LNCAP (cell line): Measurements from ENCODE around the gene CLDN7.

Experiments used
- TF ChIP-seq, protein P1 (sequence below): fragments of 450-650 bp; IDR thresholded peaks from 2 replicates; pipeline ENCODE4 v1.5.1; 2017; ENCODE audit warnings: mild to moderate bottlenecking

The CLDN7 gene, protein sequence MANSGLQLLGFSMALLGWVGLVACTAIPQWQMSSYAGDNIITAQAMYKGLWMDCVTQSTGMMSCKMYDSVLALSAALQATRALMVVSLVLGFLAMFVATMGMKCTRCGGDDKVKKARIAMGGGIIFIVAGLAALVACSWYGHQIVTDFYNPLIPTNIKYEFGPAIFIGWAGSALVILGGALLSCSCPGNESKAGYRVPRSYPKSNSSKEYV

DNA sequence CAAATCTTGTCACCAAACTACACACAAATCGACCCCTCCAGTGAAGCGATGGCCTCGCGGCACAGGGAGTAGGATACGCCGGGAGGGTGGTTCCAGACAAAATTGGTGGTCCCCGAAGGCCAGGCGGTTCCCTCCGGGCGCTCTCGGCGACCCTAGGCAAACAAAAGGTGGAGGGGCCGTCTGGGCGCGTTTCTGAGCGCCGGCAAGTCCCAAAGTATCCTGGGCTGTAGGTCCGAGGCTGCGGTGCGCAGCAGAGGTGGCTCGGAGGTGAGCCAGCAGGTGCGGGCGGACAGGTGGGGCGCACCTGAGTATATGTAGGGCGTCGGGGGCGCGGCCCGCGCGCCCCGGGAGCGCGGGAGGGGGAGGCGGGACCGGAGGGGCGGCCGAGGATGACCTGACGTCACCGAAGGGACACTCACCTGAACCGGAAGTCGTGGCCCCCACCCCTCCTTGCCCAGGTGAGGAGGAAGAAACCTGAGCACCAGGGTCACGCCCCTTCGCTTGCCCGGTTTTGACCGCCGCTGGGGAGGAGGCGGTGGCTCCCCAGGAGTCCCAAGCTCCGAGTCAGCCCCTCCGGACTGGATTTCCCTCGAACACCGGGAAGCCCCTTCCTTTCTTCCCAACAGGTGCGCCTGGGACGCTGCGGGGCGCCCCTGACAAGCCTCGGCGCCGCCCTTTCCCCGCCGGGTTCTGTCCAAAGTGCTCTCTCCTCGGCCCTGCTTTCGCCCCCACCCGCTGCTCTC, at the start of gene CLDN7:
Gene CLDN7 (minus strand): TSS at position 287 of the 743 bp plus-strand sequence. CDS start 435 bp downstream, outside the sequence.
- TF ChIP-seq, protein P1, sequence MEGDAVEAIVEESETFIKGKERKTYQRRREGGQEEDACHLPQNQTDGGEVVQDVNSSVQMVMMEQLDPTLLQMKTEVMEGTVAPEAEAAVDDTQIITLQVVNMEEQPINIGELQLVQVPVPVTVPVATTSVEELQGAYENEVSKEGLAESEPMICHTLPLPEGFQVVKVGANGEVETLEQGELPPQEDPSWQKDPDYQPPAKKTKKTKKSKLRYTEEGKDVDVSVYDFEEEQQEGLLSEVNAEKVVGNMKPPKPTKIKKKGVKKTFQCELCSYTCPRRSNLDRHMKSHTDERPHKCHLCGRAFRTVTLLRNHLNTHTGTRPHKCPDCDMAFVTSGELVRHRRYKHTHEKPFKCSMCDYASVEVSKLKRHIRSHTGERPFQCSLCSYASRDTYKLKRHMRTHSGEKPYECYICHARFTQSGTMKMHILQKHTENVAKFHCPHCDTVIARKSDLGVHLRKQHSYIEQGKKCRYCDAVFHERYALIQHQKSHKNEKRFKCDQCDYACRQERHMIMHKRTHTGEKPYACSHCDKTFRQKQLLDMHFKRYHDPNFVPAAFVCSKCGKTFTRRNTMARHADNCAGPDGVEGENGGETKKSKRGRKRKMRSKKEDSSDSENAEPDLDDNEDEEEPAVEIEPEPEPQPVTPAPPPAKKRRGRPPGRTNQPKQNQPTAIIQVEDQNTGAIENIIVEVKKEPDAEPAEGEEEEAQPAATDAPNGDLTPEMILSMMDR, result no peak; the same call in 1 of the 2 replicates

DNA sequence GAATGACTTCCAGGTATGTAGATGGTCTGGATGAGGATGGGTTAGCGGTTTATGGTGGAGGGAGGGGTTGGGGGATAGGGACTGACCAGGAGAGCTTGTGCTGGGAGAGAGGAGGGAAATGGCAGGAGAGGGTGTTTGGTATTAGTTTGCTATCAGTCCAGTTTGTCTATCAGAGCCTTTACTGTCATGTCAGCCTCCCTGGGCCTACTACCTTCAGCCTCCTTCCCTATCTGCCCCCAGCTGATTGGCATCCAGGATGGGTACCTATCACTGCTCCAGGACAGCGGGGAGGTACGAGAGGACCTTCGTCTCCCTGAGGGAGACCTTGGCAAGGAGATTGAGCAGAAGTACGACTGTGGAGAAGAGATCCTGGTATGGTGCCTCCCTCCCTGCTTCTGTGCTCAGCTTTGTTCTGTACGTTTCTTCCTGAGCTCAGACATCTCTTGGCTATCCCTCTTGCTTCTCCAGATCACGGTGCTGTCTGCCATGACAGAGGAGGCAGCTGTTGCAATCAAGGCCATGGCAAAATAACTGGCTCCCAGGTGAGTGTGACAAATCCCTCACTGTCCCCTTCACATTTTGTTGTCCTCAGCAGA, 48.9 kb upstream of the CLDN7 start:
- TF ChIP-seq, protein P1, result no peak

DNA sequence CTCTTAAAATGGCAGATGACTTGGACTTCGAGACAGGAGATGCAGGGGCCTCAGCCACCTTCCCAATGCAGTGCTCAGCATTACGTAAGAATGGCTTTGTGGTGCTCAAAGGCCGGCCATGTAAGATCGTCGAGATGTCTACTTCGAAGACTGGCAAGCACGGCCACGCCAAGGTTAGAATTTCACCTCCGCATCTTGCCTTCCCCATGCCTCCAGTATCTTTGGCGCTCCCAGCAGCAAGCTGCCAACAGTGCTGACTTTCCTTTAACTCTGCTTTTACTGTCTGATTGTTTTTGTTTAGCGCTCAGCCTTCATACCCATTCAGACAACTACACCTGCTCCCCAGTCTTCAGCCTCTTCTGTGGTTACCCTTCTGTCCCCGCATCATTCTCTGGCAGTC, 47.4 kb upstream of the CLDN7 start:
- TF ChIP-seq, protein P1, result no peak

DNA sequence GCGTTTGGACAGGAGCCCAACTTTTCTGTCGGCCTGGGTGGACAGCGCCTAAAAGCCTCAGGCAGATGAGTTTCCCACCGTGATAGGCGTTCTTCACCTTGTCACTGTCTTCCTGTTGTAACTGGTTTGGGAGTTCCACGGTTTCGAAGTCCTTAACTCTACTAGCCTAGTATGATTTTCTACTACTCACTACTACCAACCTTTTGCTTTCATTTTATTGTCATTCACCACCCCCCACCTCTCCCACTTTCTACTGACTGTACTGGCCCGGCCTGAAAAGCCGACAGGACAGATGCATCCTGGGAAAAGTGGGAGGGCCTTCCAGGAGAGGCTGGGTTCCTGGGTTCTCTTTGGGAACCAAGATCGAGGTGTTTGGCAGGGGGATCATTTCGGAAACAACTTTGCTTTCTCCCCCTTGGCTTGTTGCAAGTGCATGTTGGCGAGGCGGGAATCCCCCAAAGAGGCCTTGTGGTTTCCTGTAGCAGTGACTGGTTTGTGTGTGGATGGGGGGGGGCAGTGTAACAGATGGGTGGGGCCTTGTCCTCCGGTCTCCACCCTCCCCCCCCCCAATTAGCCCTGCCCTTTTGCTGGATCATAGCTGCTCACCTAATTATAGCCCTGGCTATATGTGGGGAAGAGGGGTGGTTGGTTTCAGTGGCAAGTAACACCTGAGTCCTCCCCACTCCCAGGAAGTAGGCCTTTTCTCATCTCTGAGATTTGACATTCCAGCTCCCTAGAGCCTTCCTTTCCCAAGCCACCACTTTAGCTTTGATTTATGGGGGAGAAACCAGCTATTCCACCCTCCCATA, 46.6 kb upstream of the CLDN7 start:
- TF ChIP-seq, protein P1, result no peak

DNA sequence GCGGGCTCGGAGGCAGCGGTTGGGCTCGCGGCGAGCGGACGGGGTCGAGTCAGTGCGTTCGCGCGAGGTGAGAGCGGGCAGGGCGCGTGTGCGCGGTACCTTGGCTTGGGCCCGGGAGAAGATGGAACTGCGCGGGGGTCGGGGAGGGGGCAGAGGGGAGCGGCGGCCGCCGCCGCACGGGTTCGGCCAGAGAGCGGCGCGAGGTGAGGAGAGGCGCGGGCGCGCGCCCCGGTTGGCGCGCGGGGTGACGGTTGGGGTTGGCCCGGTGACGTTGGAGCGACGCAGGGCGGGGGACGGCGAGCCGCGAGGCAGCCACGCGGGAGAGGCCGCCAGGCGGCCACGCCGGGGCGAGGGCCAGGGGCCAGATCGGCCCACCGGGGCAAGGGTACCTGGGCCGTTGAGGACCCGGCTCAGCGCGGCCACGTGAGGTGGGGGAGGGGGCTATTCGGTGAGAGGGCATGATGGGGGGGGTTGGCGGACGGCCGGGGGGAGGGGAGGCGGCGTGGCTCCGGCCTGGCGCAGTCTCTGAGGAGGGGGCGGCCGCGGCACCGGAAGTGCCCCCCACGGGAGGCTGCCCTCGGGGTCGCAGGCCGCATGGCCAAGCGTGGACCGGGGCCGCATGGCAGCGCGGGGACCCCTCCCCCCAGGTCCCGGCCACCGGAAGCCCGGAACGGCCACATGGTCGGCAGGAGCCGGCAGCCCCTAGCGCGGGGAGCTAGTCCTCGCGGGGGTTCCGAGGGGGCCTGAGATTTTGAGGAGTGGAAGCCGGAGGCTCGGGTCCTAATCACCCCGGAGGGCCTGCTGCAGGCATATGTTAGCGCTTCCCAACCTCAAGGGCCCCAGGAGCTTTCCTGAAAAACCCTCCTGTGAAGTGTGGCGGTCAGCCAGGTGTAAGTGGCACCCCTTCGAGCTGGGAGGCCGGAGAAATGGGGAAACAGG, 45.7 kb upstream of the CLDN7 start:
- TF ChIP-seq, protein P1, result no peak

DNA sequence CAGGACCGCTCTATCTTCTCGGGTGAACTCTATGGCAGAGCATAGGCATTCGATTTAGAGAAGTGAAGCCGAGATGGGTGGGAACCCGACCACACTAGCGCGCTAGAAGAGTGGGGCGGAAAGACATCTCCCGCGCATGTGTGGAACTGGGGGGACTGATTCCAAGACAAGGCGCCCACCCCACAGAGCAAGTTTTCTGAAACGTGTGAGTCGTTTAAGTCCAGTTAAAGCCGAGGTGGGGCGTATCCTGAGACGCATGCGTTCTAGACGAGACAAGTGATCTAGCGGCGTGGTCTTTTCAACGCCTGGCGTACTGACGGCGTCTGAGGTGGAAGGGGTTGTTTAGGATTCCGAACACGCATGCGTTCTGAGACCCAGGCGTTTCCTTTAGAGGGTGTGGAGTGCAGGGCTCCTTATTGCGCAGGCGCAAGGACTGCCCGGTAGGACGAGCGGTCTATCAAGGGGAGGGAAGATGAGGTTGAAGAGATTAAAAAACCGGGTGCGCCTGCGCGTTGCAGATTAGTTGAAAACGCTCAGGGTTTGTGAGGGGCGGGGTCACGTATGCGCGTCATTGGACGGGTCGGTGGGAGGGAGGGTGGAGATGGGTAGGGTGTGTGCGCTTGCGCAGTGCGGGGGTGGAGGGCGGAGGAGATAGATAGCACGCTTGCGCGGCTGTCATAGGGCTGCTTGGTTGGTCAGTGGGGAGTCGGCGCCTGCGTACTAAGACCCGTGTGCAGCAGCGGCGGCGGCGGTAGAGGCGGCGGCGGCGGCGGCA, 44.8 kb upstream of the CLDN7 start, which contains the start of gene EIF5A:
Gene EIF5A (plus strand): TSS at position 718 of the 775 bp plus-strand sequence. CDS start 2,008 bp downstream, outside the sequence.
- TF ChIP-seq, protein P1, result no peak
